Central memory CD8-positive, alpha-beta T cell (primary cell): ENCODE data around the gene SLC17A2.
A peak's percentile ranks its signal among the peaks of the same experiment; 100 is the strongest.

Experiments
- ATAC-seq: fragments of 150-1000 bp; cut with Tn5 transposase; replicated peaks from 2 replicates; pipeline ENCODE4 v1.10.0; 2022; ENCODE audit warnings: mild to moderate bottlenecking, moderate FRiP score, moderate number of reproducible peaks; ENCODE audit not compliant: poor library complexity, severe bottlenecking; ENCODE audit errors: extremely low read depth
- DNase-seq, 2 donors: peaks; one replicate each; pipeline ENCODE4 v3.0.0; 2021; ENCODE audit warnings: low spot score in 2 of 2
- H3K27ac Mint-ChIP-seq: one replicate; pipeline ENCODE4 v1.8.0; 2022; ENCODE audit warnings: low read depth, mild to moderate bottlenecking, moderate library complexity, mixed read lengths
- H3K27me3 Mint-ChIP-seq: one replicate; pipeline ENCODE4 v1.8.0; 2022; ENCODE audit warnings: mixed read lengths
- H3K36me3 Mint-ChIP-seq: one replicate; pipeline ENCODE4 v1.8.0; 2022; ENCODE audit warnings: mild to moderate bottlenecking, moderate library complexity, mixed read lengths; ENCODE audit not compliant: insufficient read depth
- H3K4me1 Mint-ChIP-seq: one replicate; pipeline ENCODE4 v1.8.0; 2022; ENCODE audit warnings: mixed read lengths
- H3K4me3 Mint-ChIP-seq: one replicate; pipeline ENCODE4 v1.8.0; 2022; ENCODE audit warnings: mild to moderate bottlenecking, moderate library complexity, mixed read lengths
- H3K9me3 Mint-ChIP-seq: one replicate; pipeline ENCODE4 v1.8.0; 2022; ENCODE audit warnings: mixed read lengths

SLC17A2 gene

DNA sequence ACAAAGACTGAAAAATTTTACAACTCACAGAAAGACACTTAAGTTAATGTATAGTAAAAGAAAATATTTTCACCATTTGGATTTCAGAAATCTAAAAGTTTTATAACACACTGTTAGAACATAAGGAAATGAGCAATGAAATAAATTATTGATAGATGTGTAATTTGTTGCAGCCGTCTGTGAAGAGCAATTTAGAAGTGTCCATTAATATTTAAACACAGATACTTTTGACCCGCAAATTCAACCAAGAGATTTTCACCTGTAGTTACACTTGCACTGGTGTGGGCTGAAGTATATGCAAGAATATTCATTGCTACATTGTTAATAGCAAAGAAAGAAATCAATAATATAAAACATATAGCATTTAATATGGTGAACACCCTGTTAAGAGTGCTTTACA is 41.9 kb downstream of the SLC17A2 start:
- Mint-ChIP-seq H3K4me3 (no peak overlapping the region), H3K9me3 (no peaks in the 10 kb centered on the region), H3K27me3 (peaks cover 14% of the 10 kb centered on the region), H3K27ac (no peak overlapping the region), H3K36me3 (no peaks in the 10 kb centered on the region), H3K4me1 (no peaks in the 10 kb centered on the region)
- no peak for ATAC-seq
- DNase-seq = no peak

DNA sequence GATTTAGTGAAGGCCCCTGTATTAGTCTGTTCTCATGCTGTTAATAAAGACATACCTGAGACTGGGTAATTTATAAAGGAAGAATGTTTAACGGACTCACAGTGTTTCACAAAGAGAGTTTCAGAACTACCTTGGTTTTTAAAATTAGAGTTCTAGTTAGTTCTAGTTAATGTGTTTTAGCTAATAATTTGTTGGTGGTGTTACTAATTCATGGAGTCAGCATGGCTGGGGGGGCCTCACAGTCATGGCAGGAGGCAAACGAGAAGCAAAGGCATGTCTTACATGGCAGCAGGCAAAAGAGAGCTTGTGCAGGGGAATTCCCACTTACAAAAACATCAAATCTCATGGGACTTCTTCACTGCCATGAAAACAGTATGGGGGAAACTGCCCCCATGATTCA is 44.4 kb downstream of the SLC17A2 start:
- Mint-ChIP-seq H3K4me3 (no peak overlapping the region), H3K27me3 (peaks cover 6% of the 10 kb centered on the region), H3K4me1 (no peaks in the 10 kb centered on the region), H3K36me3 (no peaks in the 10 kb centered on the region), H3K27ac (no peak overlapping the region), H3K9me3 (no peaks in the 10 kb centered on the region)
- DNase-seq = no peak
- ATAC-seq = no peak

GRCh38 chr6:25883991-25884390 is 46.5 kb downstream of the SLC17A2 start:
- no peak for DNase-seq
- H3K4me1 Mint-ChIP-seq = no peaks in the 10 kb centered on the region
- H3K36me3 Mint-ChIP-seq = no peaks in the 10 kb centered on the region
- no peak for ATAC-seq
- no peaks in the 10 kb centered on the region for H3K9me3 Mint-ChIP-seq
- peaks cover 6% of the 10 kb centered on the region for H3K27me3 Mint-ChIP-seq
- no peak overlapping the region for H3K4me3 Mint-ChIP-seq
- no peak overlapping the region for H3K27ac Mint-ChIP-seq

DNA sequence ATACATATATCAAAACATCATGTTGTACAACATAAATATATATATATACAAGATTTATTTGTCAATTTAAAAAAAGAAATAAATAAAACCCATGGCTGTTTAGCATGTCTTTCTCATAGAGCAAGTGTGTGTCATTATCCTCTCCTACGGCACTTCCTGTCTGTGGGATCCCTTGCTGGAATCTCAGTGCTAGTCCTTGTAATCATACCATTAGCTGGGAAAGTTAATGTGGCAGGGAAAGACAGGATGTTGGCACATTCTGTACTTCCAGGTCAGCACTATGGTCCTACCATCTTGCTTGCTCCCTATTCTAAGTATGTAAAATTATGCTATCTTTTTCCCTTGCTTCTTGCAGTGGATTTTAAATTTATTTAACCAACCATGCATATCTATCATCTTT is 47.0 kb downstream of the SLC17A2 start:
- Mint-ChIP-seq H3K27ac (no peak overlapping the region), H3K9me3 (no peaks in the 10 kb centered on the region), H3K4me3 (no peak overlapping the region), H3K4me1 (no peaks in the 10 kb centered on the region), H3K27me3 (peaks cover 6% of the 10 kb centered on the region), H3K36me3 (no peaks in the 10 kb centered on the region)
- ATAC-seq (no peak), DNase-seq (no peak)

DNA sequence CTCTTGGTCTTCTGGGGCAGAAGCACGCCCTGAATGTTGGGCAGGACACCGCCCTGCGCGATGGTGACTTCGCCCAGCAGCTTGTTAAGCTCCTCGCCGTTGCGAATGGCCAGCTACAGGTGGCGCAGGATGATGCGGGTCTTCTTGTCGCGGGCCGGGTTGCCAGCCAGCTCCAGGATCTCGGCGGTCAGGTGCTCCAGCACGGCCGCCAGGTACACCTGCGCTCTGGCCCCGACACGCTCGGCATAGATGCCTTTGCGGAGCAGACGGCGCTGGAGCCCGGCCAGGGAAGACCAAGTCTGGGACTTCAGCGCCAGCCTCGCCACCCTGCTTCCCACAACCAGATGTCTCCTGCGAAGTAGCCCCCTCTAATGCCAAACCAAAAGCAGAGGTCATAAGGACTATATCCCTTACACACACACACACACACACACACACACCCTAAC is 48.4 kb downstream of the SLC17A2 start:
- ATAC-seq (peak; percentile 68), DNase-seq (peak; percentile 12 to 22)
- Mint-ChIP-seq H3K27me3 (peaks cover 6% of the 10 kb centered on the region), H3K4me3 (peak overlapping the region; percentile 70), H3K36me3 (no peaks in the 10 kb centered on the region), H3K4me1 (no peaks in the 10 kb centered on the region), H3K27ac (no peak overlapping the region), H3K9me3 (no peaks in the 10 kb centered on the region)

DNA sequence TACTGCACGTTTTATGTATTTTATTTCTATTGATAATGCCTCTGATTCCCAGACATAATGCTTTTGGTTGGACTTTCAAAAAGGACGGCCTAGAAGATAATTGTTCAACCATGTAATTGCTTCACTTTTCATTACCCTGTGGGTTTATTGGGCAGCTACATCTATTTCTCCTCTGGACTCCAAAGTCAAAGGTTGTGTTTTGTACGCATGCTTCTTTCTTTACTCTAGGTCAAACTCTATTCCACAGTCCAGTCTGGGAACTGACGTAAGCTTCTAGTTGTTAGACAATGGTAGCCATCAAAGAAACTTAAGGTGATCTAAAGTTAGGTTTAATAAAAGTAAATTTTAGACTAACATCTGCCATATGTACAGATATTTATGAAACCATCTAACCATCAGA is 49.9 kb downstream of the SLC17A2 start:
- no peak for DNase-seq
- H3K4me3 Mint-ChIP-seq = no peak overlapping the region
- H3K27me3 Mint-ChIP-seq = no peaks in the 10 kb centered on the region
- H3K36me3 Mint-ChIP-seq = no peaks in the 10 kb centered on the region
- ATAC-seq = no peak
- H3K4me1 Mint-ChIP-seq = no peaks in the 10 kb centered on the region
- H3K27ac Mint-ChIP-seq = no peak overlapping the region
- no peaks in the 10 kb centered on the region for H3K9me3 Mint-ChIP-seq

DNA sequence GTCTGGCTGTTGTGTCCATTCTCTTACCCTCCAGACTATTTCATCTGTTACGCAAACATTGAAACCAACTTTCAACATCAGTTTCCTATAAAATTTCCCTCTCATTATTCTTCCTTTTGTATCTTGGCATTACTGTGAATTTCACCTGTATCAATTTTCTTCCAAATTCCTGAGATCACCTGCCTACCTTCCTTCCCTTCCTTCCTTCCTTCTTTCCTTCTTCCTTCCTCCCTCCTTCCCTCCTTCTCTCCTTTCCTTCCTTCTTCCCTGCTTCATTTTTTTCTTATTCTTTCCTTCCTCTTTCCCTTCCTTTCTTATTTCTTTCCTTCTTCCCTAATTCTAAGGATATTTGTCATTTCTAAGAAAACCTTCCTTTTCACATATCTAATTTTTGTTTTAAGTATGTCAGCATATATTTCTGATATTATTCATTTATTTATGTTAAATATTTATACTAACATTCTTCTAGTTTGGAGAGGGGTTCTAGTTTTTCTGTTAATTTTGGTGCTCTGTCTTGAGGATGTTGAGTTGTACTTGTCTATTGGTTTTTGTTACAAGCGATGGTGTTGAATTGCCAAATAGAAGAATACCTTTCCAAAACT is 51.7 kb downstream of the SLC17A2 start:
- peaks cover 12% of the 10 kb centered on the region for H3K4me1 Mint-ChIP-seq
- no peaks in the 10 kb centered on the region for H3K27me3 Mint-ChIP-seq
- ATAC-seq = no peak
- no peak overlapping the region for H3K4me3 Mint-ChIP-seq
- no peaks in the 10 kb centered on the region for H3K9me3 Mint-ChIP-seq
- no peak overlapping the region for H3K27ac Mint-ChIP-seq
- H3K36me3 Mint-ChIP-seq = no peaks in the 10 kb centered on the region
- no peak for DNase-seq

DNA sequence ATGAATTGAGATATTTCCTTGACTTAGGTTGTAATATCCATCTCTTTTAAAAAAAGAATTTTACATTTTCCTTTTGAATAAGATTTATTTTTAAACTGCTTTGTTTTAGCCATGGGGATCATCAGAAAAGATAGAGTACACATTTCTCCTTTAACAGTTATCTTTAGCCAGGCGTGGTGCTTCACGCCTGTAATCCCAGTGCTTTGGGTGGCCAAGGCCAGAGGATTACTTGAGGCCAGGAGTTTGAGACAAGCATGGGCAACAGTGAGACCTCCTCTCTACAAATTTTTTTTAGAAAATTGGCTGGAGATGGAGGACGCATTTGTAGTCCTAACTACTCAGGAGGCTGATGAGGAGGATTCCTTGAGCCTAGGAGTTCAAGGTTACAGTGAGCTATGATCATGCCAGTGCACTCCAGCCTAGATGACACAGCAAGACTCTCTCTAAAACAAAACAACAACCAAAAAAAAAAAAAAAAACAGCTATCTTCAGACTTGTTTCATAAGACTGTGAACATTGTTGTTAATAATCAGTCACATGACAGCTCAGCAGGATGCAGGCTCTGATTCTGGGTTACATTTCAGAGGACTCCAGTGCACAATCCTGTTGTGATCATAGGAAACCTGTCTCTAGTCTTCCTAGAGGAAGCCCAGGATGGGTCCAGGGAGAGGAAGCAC is 54.4 kb downstream of the SLC17A2 start:
- no peak for ATAC-seq
- no peaks in the 10 kb centered on the region for H3K27me3 Mint-ChIP-seq

GRCh38 chr6:25875563-25875905 is 55.0 kb downstream of the SLC17A2 start:
- Mint-ChIP-seq H3K9me3 (no peaks in the 10 kb centered on the region), H3K4me3 (no peak overlapping the region), H3K27me3 (no peaks in the 10 kb centered on the region), H3K4me1 (peaks cover 26% of the 10 kb centered on the region), H3K36me3 (peaks cover 2% of the 10 kb centered on the region), H3K27ac (no peak overlapping the region)
- ATAC-seq (no peak), DNase-seq (no peak)

More for the DNA sequence above, 54.4 kb downstream of the SLC17A2 start:
- no peak overlapping the region for H3K4me3 Mint-ChIP-seq
- peaks cover 2% of the 10 kb centered on the region for H3K36me3 Mint-ChIP-seq
- no peak for DNase-seq
- H3K9me3 Mint-ChIP-seq = no peaks in the 10 kb centered on the region
- H3K27ac Mint-ChIP-seq = no peak overlapping the region
- peaks cover 26% of the 10 kb centered on the region for H3K4me1 Mint-ChIP-seq

DNA sequence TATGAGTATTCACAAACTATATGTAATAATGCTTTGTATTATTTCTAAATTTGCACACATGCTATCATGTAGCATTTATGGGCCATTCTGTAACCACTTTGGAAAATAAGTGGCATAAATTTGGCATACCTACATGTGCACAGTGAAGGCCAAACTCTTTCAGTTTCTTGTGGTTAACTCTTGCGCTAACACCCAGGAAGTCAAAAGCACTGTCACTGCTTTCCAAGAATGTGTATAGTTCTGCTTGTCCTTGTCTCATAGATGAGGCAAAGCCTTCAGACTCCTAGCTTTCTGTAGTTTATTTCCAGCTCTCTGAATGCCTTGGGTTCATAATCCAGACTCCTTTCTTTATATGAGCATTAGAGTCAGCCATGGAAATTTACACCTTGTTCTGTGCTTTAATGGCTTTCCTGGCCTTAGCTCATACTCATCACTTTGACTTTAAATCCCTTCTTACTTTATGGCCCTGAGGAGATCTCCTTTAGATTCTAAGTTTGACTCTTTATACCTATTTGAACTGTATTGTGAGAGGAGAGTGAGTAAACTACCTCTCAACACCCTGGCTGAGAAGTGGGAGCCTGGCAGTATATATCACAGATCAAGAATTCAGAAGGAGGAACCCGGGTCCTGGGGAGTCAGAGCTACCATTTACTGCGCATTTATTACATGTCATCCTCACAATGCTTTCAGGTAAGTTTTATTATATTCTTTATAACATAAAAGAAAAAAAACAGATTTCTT is 55.5 kb downstream of the SLC17A2 start:
- ATAC-seq (no peak), DNase-seq (no peak)
- no peaks in the 10 kb centered on the region for H3K9me3 Mint-ChIP-seq
- H3K27ac Mint-ChIP-seq = no peak overlapping the region
- H3K27me3 Mint-ChIP-seq = no peaks in the 10 kb centered on the region
- H3K4me1 Mint-ChIP-seq = peaks cover 26% of the 10 kb centered on the region
- H3K4me3 Mint-ChIP-seq = no peak overlapping the region
- peaks cover 2% of the 10 kb centered on the region for H3K36me3 Mint-ChIP-seq

DNA sequence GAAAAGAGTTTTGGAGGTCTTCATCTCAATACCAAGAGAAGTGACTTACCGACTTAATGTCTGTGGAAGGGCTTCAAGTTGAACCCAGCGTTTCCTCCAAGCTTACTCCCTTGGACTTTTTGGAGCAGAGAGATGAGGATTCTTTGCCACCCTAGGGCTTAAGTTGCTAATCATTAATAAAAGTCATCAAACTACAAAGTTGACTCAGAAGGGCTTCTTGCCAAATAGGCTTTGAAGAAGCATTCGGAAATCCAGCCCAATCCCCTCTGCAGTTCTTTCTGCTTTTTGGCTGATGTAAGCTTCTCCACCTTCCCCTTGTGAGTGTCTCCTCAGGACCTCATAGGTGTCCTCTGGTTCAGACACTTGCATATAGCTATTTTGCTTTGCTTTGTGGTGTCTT is 56.4 kb downstream of the SLC17A2 start, which contains the start of gene SLC17A3:
TSS of gene SLC17A3 (minus strand) at position 126 of the 400 bp plus-strand sequence. CDS start 5,856 bp downstream, outside the sequence.
- no peak for ATAC-seq
- no peaks in the 10 kb centered on the region for H3K9me3 Mint-ChIP-seq
- peaks cover 2% of the 10 kb centered on the region for H3K36me3 Mint-ChIP-seq
- no peak for DNase-seq
- no peak within 1 kb of the TSS for H3K4me3 Mint-ChIP-seq
- H3K27me3 Mint-ChIP-seq = no peaks in the 10 kb centered on the region
- H3K27ac Mint-ChIP-seq = peak within 1 kb of the TSS; percentile 74
- H3K4me1 Mint-ChIP-seq = peaks cover 26% of the 10 kb centered on the region

DNA sequence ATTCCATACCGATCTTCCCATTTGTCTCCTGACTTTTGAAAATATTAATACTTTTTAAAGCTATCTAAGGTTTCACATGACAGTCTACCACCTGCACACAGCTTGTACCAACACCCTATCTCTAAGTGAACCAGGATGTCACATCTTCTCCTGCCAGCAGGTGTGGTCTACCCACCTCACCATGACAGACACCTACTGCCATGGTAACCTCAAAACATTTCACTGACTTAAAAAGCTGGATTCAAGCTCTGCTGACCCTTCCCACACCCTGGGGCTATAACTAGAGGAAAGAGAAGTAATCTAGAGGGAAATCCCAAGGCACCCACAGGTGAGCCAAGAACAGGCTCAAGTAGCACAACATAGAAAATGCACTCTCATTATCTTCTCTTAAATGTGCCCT is 57.7 kb downstream of the SLC17A2 start:
- ATAC-seq (peak; percentile 98), DNase-seq (peak in 1 of 2 donors; percentile 41)
- H3K27ac Mint-ChIP-seq = peak overlapping the region; percentile 74
- no peaks in the 10 kb centered on the region for H3K27me3 Mint-ChIP-seq
- H3K36me3 Mint-ChIP-seq = peaks cover 2% of the 10 kb centered on the region
- H3K4me1 Mint-ChIP-seq = peaks cover 26% of the 10 kb centered on the region
- H3K9me3 Mint-ChIP-seq = no peaks in the 10 kb centered on the region
- no peak overlapping the region for H3K4me3 Mint-ChIP-seq

DNA sequence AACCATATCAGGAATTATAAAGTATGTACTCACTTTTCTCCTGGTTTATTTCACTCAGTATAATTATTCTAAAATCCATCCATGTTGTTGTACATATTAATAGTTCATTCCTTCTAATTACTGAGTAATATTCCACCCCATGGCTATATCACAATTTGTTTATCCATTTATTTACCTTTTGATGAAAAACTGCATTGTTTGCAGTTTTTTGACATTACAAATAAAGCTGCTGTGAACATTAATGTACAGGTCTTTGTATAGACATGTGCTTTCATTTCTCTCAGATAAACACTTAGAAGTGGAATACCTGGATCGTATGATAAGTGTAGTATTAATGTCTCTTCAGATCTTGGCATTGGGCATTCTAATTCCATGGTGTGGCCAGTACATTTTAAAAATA is 60.7 kb downstream of the SLC17A2 start:
- Mint-ChIP-seq H3K4me1 (peaks cover 45% of the 10 kb centered on the region), H3K4me3 (no peak overlapping the region), H3K9me3 (peaks cover 1% of the 10 kb centered on the region), H3K27ac (no peak overlapping the region), H3K36me3 (peaks cover 8% of the 10 kb centered on the region), H3K27me3 (no peaks in the 10 kb centered on the region)
- ATAC-seq (no peak), DNase-seq (no peak)
